Kidney (tissue), 14 donors: ENCODE measurements around the gene CACNA1F. TPM values are rescaled to one million over a fixed set of nuclear protein-coding genes. Genes with fewer than 3 reads are reported as not detected.

ENCODE experiments used
- DNase-seq, 5 donors: peaks; one replicate each; pipeline ENCODE4 v3.0.0-alpha.2; 2013 to 2020
- FAIRE-seq: peaks from 2 replicates; lab custom pipeline; 2012; peaks lifted over from hg19 to GRCh38; lab: Jason Lieb, UNC
- H3K27ac ChIP-seq, 2 donors: one replicate each; pipeline ENCODE4 v1.7.0; 2013; ENCODE audit warnings: low read depth in 2 of 2, low read length in 2 of 2, inconsistent platforms in 1 of 2
- H3K27me3 ChIP-seq: one replicate; pipeline ENCODE4 v1.7.1; 2013; ENCODE audit warnings: low read length, inconsistent platforms; ENCODE audit not compliant: control insufficient read depth, insufficient read depth
- H3K36me3 ChIP-seq, 3 donors: one replicate each; pipeline versions ENCODE4 v1.7.0 to v1.7.1; 2013; ENCODE audit warnings: low read length in 3 of 3, control low read depth in 1 of 3, inconsistent platforms in 1 of 3; ENCODE audit not compliant: insufficient read depth in 3 of 3, control insufficient read depth in 2 of 3
- H3K4me1 ChIP-seq, 3 donors: one replicate each; pipeline versions ENCODE4 v1.7.0 to v1.7.1; 2013; ENCODE audit warnings: low read length in 3 of 3, inconsistent platforms in 1 of 3, low read depth in 1 of 3; ENCODE audit not compliant: control insufficient read depth in 2 of 3, insufficient read depth in 2 of 3
- H3K4me3 ChIP-seq, 3 donors: one replicate each; pipeline versions ENCODE4 v1.7.0 to v1.8.1; 2013; ENCODE audit warnings: low read length in 3 of 3, control low read depth in 1 of 3, inconsistent platforms in 1 of 3
- H3K9ac ChIP-seq, 3 donors: one replicate each; pipeline versions ENCODE4 v1.7.0 to v1.7.1; 2013; ENCODE audit warnings: low read length in 3 of 3, control low read depth in 1 of 3, inconsistent platforms in 1 of 3
- H3K9me3 ChIP-seq, 3 donors: one replicate each; pipeline versions ENCODE4 v1.7.0 to v1.7.1; 2013; ENCODE audit warnings: low read length in 3 of 3, control low read depth in 1 of 3, inconsistent platforms in 1 of 3; ENCODE audit not compliant: control insufficient read depth in 2 of 3, insufficient read depth in 1 of 3
- intact Hi-C: fragments of 100-400 bp; cut with DNase I; formaldehyde crosslinking; loops from one replicate; pipeline ENCODE4 v1.11.1; 2022
- polyA plus RNA-seq: library from polyadenylated mRNA; stranded (reverse); fragments of 350-450 nt; fragmentation: Illumina TruSeq; extraction: RNeasy Lipid Tissue Mini Kit (QIAGEN cat#74804); gene quantifications from one replicate; pipeline ENCODE4 v1.2.3, GENCODE V29; 2014; ENCODE audit warnings: low read depth, low replicate concordance; ENCODE audit not compliant: insufficient read depth
- total RNA-seq: library from RNA; stranded (reverse); fragmentation: NEBNext Ultra II Directional; extraction: Animal tissue kit (Norgen Biotek cat#: 25700); gene quantifications from one replicate; pipeline ENCODE4 v1.2.1, GENCODE V29; 2021
- TF ChIP-seq, protein P1 (sequence below): IDR thresholded peaks from 3 replicates; pipeline ENCODE4 v1.5.1; 2012; ENCODE audit warnings: mild to moderate bottlenecking, moderate library complexity, borderline replicate concordance; ENCODE audit not compliant: insufficient read depth; ENCODE audit errors: extremely low read depth
- donor health status: control.
- donor health status: control.
- donor health status: control.
- donor health status: control.
- donor health status: control.
- donor health status: DM: yes; HTN: yes; CAD: no.
- donor health status: Normal renal cell carcinoma (clear cell type).

CACNA1F gene
- total and polyA plus RNA-seq, 2 donors from 2014 or later: 0.15 to 0.25 TPM

DNA sequence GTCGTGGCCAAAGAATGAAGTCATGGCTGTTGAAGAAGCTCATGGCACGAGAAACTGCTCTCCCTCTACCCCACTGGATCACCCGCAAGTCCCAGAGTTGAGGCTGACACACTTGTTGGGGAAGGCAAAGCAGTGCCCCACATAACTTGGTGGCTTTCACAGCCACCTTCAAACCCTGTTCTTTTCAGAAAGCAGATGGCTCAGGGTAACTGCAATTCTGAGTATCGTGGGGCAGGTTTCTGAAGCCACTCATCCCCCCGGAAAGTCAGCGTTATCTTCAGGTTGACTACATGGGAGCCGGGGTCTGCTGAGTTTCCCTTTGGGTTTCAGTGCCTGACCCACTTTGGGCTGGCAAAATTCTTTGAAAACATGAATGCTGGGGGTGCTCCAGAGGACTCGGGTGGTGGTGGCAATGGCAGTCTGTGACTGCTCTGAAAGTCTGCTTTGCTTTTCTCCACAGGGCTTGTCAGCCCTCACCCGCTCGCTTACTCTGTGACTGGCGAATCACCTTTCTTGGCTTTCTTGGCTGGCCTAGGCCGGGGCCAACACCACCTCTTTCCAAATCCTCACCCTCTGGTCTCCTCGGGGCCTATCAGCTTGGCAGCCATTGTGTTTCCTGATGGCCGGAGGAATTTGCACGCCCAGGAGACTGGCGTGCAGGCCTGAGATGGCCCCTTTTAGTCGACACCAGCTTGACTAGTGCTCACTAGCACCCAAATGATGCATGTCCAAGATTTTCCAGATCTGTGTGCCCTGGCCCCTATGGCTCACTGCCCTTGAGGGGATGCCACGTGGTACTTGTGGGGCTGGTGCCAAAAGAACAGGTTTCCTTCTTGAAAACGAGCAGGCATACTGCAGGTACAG is 43.8 kb upstream of the CACNA1F start:
- DNase-seq (peak in 1 of 5 donors; percentile 14), FAIRE-seq (no peak)
- TF ChIP-seq, protein P1, sequence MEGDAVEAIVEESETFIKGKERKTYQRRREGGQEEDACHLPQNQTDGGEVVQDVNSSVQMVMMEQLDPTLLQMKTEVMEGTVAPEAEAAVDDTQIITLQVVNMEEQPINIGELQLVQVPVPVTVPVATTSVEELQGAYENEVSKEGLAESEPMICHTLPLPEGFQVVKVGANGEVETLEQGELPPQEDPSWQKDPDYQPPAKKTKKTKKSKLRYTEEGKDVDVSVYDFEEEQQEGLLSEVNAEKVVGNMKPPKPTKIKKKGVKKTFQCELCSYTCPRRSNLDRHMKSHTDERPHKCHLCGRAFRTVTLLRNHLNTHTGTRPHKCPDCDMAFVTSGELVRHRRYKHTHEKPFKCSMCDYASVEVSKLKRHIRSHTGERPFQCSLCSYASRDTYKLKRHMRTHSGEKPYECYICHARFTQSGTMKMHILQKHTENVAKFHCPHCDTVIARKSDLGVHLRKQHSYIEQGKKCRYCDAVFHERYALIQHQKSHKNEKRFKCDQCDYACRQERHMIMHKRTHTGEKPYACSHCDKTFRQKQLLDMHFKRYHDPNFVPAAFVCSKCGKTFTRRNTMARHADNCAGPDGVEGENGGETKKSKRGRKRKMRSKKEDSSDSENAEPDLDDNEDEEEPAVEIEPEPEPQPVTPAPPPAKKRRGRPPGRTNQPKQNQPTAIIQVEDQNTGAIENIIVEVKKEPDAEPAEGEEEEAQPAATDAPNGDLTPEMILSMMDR: no peak
- H3K9ac ChIP-seq: no peak overlapping the region
- no peaks in the 10 kb centered on the region for H3K36me3 ChIP-seq
- intact Hi-C loops: no loop called here
- no peaks in the 10 kb centered on the region for H3K9me3 ChIP-seq
- H3K4me1 ChIP-seq: peaks cover 0 to 10% (median 10%) of the 10 kb centered on the region in 3 donors
- H3K4me3 ChIP-seq: no peak overlapping the region
- no peaks in the 10 kb centered on the region for H3K27me3 ChIP-seq
- H3K27ac ChIP-seq: no peak overlapping the region

DNA sequence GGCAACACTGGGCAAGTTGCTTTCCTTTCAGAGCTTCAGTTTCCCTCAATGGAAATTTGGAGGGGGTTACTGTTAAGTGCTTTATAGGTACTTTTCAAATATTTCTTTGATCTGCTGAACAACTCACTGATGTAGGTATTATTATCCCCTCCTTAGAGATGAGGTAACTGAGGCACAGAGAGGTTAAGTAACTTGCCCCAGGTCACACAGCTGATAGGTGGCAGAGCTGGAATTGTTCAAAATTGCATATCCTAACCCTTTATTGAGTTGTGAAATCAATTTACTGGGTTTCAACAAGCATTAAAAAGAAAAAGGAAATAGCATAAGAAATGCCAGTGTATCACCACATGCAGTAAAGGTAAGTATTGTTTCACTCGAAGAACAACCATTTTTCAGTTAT is 43.1 kb upstream of the CACNA1F start:
- H3K4me1 ChIP-seq: peaks cover 0 to 11% (median 10%) of the 10 kb centered on the region in 3 donors
- H3K27ac ChIP-seq: no peak overlapping the region
- intact Hi-C loops: no loop called here
- TF ChIP-seq, protein P1: no peak
- FAIRE-seq: no peak
- no peaks in the 10 kb centered on the region for H3K27me3 ChIP-seq
- H3K9me3 ChIP-seq: no peaks in the 10 kb centered on the region
- no peak overlapping the region for H3K9ac ChIP-seq
- DNase-seq: no peak
- no peaks in the 10 kb centered on the region for H3K36me3 ChIP-seq
- H3K4me3 ChIP-seq: no peak overlapping the region

DNA sequence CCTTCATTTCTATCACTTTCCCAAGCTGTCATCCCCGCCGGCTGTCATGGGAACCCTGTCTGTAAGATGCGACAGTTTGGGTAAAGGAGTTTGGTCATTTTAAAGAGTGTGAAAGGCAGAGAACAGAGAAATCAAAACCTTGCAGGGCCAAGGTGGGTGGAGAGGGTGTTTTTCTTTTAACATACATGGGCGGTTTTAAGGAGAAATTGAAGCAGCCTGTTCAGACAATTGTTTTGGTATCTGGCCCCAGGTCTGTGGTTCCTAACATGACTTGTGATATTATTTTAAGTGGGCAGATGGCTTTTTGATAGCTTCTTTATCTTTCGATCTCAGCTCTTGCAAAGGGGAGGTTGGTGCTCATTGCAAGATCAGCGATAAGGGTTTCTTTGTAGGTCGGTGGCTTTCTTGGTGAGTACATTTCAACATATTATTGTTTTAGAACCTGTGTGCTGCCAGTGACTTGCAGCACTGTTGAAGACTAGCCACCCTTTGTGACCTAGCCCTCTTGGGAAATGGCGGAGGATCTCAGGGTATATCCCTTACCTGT is 40.1 kb upstream of the CACNA1F start:
- Histone ChIP-seq H3K9me3 (no peaks in the 10 kb centered on the region), H3K27ac (no peak overlapping the region), H3K4me3 (no peak overlapping the region), H3K27me3 (no peaks in the 10 kb centered on the region), H3K9ac (no peak overlapping the region), H3K36me3 (no peaks in the 10 kb centered on the region), H3K4me1 (peaks cover 0 to 16% (median 10%) of the 10 kb centered on the region in 3 donors)
- intact Hi-C loops: no loop called here
- FAIRE-seq (no peak), DNase-seq (no peak)
- TF ChIP-seq, protein P1: no peak
